Astrocyte of the cerebellum (primary cell): Measurements from ENCODE around the gene ATXN10.

Experiments
- DNase-seq: peaks from one replicate; pipeline ENCODE4 v3.0.0-alpha.2; 2011; ENCODE audit warnings: low read depth
- H3K4me3 ChIP-seq: 2 replicates; pipeline ENCODE4 v1.5.1; 2011; ENCODE audit warnings: mild to moderate bottlenecking, low read depth, low read length, moderate library complexity
- in situ Hi-C: cut with HindIII; loops from 2 replicates; pipeline ENCODE4 v1.10.0; 2017; ENCODE audit warnings: low sequenced_read_pairs
- TF ChIP-seq, protein P1 (sequence below): IDR thresholded peaks from 2 replicates; pipeline ENCODE4 v1.5.1; 2012; ENCODE audit warnings: low read length, low read depth, moderate library complexity, mild to moderate bottlenecking; ENCODE audit errors: missing control alignments

ATXN10 gene

DNA sequence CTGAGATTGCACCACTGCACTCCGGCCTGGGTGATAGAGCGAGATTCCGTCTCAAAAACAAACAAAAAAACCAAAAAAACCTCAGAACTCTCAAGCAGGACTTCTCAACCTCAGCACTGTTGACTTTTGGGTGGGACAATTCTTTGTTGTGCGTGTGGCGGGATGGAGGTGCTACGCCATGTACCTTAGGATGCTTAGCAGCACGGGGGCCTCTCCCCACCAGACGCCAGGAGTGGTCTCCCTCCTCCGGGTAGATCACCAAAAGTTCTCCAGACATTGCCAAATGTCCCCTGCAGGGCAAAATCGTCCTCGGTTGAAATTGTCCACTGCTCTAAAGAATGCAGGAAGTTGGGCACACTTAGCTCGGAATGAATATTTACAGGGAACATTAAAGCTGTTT, 26.9 kb upstream of the ATXN10 start:
- no peak overlapping the region for H3K4me3 ChIP-seq
- TF ChIP-seq, protein P1, sequence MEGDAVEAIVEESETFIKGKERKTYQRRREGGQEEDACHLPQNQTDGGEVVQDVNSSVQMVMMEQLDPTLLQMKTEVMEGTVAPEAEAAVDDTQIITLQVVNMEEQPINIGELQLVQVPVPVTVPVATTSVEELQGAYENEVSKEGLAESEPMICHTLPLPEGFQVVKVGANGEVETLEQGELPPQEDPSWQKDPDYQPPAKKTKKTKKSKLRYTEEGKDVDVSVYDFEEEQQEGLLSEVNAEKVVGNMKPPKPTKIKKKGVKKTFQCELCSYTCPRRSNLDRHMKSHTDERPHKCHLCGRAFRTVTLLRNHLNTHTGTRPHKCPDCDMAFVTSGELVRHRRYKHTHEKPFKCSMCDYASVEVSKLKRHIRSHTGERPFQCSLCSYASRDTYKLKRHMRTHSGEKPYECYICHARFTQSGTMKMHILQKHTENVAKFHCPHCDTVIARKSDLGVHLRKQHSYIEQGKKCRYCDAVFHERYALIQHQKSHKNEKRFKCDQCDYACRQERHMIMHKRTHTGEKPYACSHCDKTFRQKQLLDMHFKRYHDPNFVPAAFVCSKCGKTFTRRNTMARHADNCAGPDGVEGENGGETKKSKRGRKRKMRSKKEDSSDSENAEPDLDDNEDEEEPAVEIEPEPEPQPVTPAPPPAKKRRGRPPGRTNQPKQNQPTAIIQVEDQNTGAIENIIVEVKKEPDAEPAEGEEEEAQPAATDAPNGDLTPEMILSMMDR = no peak
- in situ Hi-C loops = loop anchor here (5.0 kb wide), 3 partner anchors 57 to 338 kb away; no protein-coding TSS in a partner anchor
- no peak for DNase-seq

DNA sequence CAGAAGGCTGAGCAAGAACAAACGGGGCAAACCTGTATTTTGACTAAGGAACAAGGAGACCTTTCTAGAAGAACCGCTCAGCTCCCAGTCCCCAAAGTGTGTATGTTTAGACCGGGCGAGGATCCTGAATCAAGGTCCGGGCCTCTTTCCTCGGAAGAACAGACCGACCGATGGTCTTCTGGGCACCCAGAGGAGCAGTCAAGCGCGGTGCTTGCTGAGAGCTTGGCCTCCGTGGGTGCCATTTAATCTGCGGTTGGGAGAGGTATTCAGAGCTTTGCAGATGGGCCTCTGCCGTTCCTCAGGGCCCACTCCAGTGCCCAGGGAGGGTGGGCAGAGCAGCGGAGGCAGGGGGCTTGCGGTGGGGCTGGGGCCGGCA, 26.5 kb upstream of the ATXN10 start:
- in situ Hi-C loops = no loop called here
- H3K4me3 ChIP-seq = no peak overlapping the region
- TF ChIP-seq, protein P1 = no peak

DNA sequence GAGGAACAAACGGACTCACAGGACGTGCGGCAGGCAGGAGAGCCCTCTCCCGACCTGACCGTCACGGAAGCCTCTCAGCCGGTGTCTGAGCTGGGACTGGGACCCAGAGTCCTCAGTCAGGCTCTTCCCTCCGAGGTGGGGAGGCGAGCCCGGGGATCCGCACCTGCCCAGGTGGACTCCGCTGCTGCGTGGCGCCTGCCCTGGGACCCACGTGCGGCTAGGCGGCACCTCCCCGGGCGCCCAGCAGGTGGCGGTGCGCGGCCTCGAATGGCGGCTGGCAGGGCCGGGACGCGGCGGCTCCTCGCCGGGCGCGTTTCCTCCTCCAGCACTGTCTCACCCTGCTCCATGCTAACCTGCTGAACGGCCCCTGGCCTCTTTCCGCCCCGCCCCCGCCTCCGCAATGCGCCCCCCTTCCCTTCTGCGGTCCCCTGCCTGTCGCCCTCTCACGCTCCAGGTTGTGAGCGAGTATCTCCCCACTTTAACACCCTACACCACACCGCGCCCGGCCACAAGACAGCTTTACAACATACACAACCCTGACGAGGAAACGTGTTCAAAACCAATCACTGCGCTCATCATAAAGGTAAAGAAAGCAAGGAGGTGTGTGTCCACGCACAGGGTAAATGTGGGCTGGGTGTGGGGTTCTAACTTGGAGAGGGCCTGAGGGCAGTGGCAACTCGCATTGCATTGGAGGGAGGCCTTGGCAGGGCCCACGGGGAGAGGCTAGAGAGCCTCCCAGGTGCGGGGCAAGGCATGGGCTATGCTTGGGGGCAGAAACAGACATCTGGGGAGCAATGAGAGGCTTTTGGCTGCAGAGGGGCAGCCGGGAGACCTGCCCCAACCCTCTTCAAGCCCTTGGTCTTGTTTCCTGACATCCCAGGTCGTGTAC, 25.9 kb upstream of the ATXN10 start:
- H3K4me3 ChIP-seq = no peak overlapping the region
- TF ChIP-seq, protein P1 = peak; percentile 62
- DNase-seq = no peak
- in situ Hi-C loops = no loop called here

More for the DNA sequence above, 26.5 kb upstream of the ATXN10 start:
- DNase-seq = no peak

DNA sequence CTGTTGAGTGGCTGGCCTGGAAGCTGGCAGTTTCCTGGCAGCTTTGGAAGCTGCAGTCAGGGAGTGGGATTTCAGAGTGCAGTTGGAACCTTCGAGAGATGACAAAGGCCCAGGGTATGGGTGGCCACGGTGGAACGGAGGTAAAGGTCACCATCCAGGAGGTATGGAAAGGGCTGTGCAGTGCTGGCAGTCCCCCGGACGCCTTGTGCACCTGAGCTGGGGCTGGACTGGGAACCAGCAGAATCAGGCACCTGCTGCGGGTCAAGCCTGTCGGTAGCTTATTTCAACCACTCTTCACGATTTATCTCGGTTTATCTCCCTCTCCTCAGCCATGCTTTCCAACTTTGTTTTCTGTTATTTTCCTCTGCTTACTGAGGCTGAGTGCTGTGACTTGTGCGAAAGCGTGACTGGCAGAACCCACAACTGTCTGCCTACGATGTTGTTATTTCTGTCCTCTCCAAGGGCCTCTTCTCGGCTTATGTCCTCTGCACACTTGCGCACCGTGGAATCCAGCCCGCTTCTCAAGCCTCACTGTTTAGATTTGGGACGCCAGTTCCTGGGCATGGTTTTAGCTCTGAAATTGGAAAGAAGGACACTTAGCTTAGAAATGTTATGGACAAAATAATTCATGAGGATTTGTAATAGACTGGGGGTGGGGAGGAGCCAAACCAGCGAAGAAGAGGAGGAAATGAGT, 24.0 kb upstream of the ATXN10 start:
- in situ Hi-C loops = no loop called here
- DNase-seq = no peak
- no peak overlapping the region for H3K4me3 ChIP-seq
- TF ChIP-seq, protein P1 = no peak

DNA sequence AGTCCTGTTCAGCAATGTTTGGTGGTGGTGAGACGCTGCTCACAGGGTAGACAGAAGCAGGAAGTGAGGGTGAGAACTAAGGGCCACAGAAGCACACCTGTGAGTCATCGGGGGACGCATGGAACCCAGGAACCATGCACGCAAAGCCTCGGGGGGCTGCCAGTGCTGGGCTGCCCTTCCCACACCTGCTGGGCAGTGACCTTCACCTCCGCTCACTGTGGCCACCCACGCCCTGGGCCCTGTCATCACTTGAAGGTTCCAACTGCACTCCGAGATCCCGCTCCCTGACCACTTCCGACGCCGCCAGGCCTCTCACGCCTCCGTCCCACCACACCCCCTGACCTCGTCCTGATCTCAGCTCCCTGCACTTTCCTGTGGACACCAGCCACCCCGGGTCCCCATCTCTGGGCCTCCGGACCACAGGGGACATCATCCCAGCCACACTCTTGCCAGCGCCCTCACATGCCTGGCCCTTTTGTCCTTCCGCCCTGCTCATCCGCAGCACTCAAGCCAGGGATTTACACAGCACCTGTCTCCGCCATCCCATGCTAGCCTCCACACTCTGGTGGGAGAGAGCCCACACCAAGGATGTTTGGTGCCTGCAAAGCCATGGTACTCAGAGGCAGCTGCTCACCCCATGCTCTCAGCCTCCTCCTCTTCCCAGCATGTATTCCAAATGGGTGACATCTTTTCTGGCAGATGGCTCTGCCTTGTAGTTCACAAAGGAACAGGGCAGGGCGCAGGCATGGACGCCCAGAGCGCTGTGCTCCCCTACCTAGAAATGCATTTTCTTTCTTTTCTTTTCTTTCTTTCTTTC, 23.1 kb upstream of the ATXN10 start:
- in situ Hi-C loops = no loop called here
- TF ChIP-seq, protein P1 = no peak
- no peak overlapping the region for H3K4me3 ChIP-seq
- DNase-seq = no peak

DNA sequence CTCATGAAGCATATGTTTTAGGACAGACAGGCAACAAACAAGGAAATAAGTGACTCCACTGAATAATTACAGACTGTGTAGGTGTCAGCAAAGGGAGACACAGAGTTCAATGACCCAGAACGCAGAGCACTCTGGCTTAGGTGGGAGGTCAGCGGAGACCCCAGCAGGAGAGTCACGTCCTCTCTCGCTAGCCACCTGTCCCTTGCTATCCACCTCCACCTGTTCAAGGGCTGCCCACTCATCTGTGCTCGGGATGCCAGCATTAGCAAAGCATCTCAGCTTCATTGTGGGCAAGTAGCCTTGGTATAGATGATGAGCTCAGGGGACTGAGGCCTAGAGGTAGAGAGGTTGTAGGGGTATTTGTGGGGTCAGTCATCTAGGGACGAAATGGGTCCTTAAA, 21.8 kb upstream of the ATXN10 start:
- no peak for DNase-seq
- no peak overlapping the region for H3K4me3 ChIP-seq
- in situ Hi-C loops = no loop called here
- TF ChIP-seq, protein P1 = no peak
